IMR-90 (cell line): ENCODE measurements around the gene HIF1A.
A peak's percentile ranks its signal among the peaks of the same experiment; 100 is the strongest.

Source experiments
- CEBPB ChIP-seq: IDR thresholded peaks from 2 replicates; pipeline ENCODE4 v1.6.1; 2012; ENCODE audit warnings: low read depth, low read length, improper control_type of control experiment
- FOS ChIP-seq: fragments of 150-350 bp; IDR thresholded peaks from 2 replicates; pipeline ENCODE4 v1.6.1; 2016; ENCODE audit warnings: low read depth, low read length
- MAFK ChIP-seq: IDR thresholded peaks from 2 replicates; pipeline ENCODE4 v1.6.1; 2012; ENCODE audit warnings: low read depth, low read length, improper control_type of control experiment
- POLR2A ChIP-seq: IDR thresholded peaks from 2 replicates; pipeline ENCODE4 v1.6.1; 2012; ENCODE audit warnings: mild to moderate bottlenecking, low read depth, low read length
- RAD21 ChIP-seq: IDR thresholded peaks from 2 replicates; pipeline ENCODE4 v1.6.1; 2012; ENCODE audit warnings: low read length, improper control_type of control experiment
- SMC3 ChIP-seq: fragments of 150-350 bp; IDR thresholded peaks from 2 replicates; pipeline ENCODE4 v1.6.1; 2016; ENCODE audit warnings: low read depth, mild to moderate bottlenecking, antibody characterized with exemption, low read length, moderate library complexity
- TF ChIP-seq, protein P1 (sequence below): conservative IDR thresholded peaks from 2 replicates; pipeline ENCODE4 v1.5.1; 2012; ENCODE audit warnings: mild to moderate bottlenecking, low read depth, low read length, improper control_type of control experiment
- TF ChIP-seq, protein P2 (sequence below): fragments of 150-350 bp; IDR thresholded peaks from 2 replicates; pipeline ENCODE4 v1.6.1; 2017; ENCODE audit warnings: mild to moderate bottlenecking, antibody characterized with exemption, low read length, low read depth

DNA sequence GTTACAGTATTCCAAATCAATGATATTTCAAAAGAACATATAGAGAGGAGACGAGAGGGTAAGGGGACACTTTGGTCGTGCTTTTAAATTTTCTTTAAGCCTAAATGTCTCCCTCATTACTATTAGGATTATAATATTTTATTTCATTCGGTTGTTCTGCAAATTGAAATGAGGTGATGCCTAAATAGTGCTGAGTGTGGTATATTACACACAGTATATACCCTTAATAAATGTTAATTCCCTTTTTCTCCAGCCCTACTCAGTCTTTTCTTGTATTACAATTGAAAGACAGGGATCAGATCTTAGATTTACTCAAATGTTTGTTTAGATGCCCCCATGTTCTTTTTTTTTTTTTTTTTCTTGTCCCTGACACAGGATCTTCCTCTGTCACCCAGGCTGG lies 74.6 kb downstream of the HIF1A start:
- TF ChIP-seq, protein P1, sequence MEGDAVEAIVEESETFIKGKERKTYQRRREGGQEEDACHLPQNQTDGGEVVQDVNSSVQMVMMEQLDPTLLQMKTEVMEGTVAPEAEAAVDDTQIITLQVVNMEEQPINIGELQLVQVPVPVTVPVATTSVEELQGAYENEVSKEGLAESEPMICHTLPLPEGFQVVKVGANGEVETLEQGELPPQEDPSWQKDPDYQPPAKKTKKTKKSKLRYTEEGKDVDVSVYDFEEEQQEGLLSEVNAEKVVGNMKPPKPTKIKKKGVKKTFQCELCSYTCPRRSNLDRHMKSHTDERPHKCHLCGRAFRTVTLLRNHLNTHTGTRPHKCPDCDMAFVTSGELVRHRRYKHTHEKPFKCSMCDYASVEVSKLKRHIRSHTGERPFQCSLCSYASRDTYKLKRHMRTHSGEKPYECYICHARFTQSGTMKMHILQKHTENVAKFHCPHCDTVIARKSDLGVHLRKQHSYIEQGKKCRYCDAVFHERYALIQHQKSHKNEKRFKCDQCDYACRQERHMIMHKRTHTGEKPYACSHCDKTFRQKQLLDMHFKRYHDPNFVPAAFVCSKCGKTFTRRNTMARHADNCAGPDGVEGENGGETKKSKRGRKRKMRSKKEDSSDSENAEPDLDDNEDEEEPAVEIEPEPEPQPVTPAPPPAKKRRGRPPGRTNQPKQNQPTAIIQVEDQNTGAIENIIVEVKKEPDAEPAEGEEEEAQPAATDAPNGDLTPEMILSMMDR, result no peak
- TF ChIP-seq FOS (no peak), POLR2A (no peak), RAD21 (no peak), SMC3 (no peak), CEBPB (no peak), MAFK (peak; percentile 55; the same call in 1 of the 2 replicates)
- TF ChIP-seq, protein P2, sequence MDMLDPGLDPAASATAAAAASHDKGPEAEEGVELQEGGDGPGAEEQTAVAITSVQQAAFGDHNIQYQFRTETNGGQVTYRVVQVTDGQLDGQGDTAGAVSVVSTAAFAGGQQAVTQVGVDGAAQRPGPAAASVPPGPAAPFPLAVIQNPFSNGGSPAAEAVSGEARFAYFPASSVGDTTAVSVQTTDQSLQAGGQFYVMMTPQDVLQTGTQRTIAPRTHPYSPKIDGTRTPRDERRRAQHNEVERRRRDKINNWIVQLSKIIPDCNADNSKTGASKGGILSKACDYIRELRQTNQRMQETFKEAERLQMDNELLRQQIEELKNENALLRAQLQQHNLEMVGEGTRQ, result no peak
